ENCODE measurements around the gene GRB10.

DNA sequence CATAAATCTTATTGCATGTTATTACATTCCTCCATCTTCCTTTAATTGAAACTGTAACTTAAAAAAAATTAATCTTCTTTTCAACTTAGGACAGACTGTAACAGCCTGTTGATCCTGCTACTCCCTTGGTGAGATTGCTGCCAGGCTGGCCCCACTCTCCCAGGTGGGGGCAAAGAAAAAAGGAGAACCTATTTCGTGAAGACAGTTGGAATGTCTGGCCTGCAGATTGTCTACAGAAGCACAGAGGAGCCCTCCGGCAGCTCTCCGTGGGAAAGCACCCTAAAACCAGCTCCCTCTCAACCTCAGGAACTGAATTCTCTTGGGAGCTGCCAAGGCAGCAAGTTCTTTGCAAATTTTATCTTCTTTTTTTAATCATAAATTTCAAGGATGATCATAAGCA lies 32.8 kb downstream of the GRB10 start:
- TF ChIP-seq, protein P1, sequence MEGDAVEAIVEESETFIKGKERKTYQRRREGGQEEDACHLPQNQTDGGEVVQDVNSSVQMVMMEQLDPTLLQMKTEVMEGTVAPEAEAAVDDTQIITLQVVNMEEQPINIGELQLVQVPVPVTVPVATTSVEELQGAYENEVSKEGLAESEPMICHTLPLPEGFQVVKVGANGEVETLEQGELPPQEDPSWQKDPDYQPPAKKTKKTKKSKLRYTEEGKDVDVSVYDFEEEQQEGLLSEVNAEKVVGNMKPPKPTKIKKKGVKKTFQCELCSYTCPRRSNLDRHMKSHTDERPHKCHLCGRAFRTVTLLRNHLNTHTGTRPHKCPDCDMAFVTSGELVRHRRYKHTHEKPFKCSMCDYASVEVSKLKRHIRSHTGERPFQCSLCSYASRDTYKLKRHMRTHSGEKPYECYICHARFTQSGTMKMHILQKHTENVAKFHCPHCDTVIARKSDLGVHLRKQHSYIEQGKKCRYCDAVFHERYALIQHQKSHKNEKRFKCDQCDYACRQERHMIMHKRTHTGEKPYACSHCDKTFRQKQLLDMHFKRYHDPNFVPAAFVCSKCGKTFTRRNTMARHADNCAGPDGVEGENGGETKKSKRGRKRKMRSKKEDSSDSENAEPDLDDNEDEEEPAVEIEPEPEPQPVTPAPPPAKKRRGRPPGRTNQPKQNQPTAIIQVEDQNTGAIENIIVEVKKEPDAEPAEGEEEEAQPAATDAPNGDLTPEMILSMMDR (conservative IDR thresholded peaks at IDR 0.05): no peak
- TF ChIP-seq EZH2 (IDR thresholded peaks at IDR 0.05; ENCODE audit: low read depth): no peak
